Fibroblast of the aortic adventitia (primary cell): ENCODE results near the gene INPP5D. TPM values are rescaled to one million over a fixed set of nuclear protein-coding genes. Genes with fewer than 3 reads are reported as not detected.

Experiments
- DNase-seq: peaks from one replicate; pipeline ENCODE4 v3.0.0-alpha.2; 2010; ENCODE audit warnings: low read depth
- H3K4me3 ChIP-seq: 2 replicates; pipeline ENCODE4 v1.5.1; 2011; ENCODE audit warnings: low read depth, mild to moderate bottlenecking, control low read depth, low read length, moderate library complexity
- total RNA-seq: library from RNA; depleted of rRNA; stranded (reverse); fragments of >200 nt; gene quantifications from 2 replicates; pipeline ENCODE4 v1.2.3, GENCODE V29; 2012; ENCODE audit warnings: low replicate concordance
- TF ChIP-seq, protein P1 (sequence below): IDR thresholded peaks from 2 replicates; pipeline ENCODE4 v1.5.1; 2011; ENCODE audit warnings: mild to moderate bottlenecking, low read length, control low read depth, inconsistent platforms; ENCODE audit not compliant: insufficient read depth

The INPP5D gene
- total RNA-seq, 1 donor, result 0.54 TPM

DNA sequence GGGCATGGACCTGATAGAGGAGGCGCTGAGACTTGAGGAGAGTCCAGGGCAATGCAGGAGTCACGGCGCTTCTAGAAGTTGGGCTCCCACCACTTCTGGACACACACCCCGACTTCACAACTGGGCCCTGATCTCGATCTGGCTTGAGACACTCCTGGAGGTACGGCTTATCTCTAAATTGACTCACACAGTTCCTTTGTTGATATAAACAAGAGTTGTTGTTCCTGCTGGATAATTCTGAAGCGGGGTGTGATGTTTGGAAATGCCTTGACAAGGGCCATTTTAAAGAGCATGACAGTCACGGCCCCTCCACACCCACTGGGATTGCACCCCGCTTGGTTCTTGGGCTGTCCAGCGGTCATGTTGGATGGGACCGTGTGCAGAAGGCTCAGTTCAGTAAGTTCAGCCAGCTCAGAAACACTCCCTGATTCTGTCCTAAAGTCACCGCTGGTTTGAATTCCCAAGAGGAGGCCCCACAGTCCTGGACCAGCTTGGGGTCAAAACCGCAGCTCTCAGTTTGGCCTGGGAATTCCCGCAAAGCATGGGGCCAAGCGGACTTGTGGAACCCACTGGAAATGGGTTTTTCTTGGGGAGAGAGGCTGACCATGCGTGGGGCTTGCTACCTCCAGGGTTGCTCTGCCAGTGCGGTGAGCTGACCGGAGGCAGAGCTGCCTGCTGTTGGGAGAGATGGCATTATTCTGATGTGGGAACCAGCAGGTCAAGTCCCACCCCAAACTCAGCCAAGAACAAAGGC, 37.0 kb upstream of the INPP5D start:
- DNase-seq, result no peak
- no peak overlapping the region for H3K4me3 ChIP-seq
- TF ChIP-seq, protein P1, sequence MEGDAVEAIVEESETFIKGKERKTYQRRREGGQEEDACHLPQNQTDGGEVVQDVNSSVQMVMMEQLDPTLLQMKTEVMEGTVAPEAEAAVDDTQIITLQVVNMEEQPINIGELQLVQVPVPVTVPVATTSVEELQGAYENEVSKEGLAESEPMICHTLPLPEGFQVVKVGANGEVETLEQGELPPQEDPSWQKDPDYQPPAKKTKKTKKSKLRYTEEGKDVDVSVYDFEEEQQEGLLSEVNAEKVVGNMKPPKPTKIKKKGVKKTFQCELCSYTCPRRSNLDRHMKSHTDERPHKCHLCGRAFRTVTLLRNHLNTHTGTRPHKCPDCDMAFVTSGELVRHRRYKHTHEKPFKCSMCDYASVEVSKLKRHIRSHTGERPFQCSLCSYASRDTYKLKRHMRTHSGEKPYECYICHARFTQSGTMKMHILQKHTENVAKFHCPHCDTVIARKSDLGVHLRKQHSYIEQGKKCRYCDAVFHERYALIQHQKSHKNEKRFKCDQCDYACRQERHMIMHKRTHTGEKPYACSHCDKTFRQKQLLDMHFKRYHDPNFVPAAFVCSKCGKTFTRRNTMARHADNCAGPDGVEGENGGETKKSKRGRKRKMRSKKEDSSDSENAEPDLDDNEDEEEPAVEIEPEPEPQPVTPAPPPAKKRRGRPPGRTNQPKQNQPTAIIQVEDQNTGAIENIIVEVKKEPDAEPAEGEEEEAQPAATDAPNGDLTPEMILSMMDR, result no peak

DNA sequence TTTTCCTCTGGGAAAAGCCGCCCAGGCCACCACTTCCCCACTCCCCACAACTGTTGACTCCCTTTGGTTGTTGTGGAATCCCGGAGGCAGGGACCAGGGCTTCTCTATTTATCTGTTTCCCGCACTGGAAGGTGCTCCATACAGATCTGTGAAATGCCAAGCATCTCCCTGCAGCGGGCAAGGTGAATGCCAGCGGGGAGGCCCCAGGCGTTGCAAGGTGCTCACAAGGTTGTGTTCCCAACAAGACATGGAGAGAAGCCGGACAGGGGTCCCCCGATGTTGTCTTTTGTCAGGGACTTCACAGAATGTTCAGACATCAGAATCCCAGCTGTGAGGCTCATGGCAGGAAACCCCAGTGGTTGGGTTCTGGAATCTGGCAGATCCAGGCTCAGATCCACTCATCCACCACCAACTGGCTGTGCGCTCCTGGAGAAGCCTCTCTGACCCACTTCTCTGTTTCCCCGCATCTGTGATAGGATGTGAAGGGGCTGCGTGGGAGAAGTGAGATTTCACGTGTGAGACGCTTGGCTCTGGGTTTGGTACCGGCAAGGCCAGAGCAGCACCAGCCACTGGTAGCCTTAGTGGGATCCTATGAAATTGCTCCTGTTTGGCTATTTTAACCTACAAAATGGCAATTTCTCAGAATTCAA, 36.3 kb upstream of the INPP5D start:
- H3K4me3 ChIP-seq, result no peak overlapping the region
- DNase-seq, result no peak
- TF ChIP-seq, protein P1, result no peak

DNA sequence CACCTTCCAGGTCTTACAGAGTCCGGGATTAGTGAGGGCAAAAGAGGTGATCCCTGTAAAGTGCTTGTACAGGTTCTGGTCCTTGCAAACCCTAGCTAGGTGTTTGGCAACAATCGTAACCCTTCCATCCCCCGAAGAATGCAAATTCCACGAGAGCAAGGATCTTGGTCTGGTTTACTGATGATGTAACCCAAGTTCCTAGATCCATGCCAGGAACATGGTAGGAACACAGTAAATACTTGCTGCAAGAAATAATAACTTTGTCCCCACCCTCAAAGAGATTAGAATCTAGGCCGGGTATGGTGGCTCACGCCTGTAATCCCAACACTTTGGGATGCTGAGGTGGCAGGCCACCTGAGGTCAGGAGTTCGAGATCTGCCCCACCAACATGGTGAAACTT, 34.4 kb upstream of the INPP5D start:
- TF ChIP-seq, protein P1, result no peak
- no peak overlapping the region for H3K4me3 ChIP-seq
- DNase-seq, result peak; percentile 51

DNA sequence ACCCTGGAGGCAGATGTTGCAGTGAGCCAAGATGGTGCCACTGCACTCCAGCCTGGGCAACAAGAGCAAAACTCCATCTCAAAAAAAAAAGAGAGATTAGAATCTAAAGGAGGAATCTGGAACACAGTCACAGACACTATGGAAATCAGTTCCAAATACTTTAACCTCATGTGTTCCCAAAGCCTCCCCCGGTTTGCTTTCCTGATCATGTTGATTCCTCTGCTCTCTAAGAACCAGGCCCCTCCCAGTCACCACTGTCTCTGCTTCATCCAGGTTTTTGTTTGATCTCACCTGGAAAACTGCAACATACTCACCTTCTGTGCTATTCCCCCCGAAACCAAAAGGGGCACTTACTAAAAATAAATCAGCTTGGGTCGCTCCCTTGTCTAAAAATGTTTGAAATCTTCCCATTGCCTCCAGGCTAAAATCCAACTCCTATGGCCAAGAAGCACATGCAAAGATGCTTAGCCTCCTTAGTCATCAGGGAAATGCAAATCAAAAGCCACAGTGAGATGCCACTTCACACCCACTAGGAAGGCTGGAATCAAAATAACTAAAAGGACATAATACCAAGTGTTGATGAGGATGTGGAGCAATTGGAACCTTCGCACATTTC, 33.8 kb upstream of the INPP5D start:
- peak; percentile 84 for DNase-seq
- no peak overlapping the region for H3K4me3 ChIP-seq
- TF ChIP-seq, protein P1, result no peak

DNA sequence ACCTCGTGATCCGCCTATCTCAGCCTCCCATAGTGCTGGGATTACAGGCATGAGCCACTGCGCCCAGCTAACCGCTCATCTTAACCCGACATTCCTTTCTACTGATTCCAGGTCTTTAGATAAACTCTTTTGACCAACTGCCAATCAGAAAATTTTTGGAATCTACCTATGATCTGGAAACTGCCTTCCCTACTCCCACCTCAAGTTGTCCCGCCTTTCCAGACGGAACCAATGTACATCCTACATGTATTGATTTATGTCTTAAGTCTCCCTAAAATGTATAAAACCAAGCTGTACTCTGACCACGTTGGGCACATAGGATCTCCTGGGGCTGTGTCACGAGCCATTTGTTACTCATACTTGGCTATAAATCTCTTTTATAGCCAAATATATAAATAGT, 30.8 kb upstream of the INPP5D start:
- no peak overlapping the region for H3K4me3 ChIP-seq
- TF ChIP-seq, protein P1, result no peak
- no peak for DNase-seq

DNA sequence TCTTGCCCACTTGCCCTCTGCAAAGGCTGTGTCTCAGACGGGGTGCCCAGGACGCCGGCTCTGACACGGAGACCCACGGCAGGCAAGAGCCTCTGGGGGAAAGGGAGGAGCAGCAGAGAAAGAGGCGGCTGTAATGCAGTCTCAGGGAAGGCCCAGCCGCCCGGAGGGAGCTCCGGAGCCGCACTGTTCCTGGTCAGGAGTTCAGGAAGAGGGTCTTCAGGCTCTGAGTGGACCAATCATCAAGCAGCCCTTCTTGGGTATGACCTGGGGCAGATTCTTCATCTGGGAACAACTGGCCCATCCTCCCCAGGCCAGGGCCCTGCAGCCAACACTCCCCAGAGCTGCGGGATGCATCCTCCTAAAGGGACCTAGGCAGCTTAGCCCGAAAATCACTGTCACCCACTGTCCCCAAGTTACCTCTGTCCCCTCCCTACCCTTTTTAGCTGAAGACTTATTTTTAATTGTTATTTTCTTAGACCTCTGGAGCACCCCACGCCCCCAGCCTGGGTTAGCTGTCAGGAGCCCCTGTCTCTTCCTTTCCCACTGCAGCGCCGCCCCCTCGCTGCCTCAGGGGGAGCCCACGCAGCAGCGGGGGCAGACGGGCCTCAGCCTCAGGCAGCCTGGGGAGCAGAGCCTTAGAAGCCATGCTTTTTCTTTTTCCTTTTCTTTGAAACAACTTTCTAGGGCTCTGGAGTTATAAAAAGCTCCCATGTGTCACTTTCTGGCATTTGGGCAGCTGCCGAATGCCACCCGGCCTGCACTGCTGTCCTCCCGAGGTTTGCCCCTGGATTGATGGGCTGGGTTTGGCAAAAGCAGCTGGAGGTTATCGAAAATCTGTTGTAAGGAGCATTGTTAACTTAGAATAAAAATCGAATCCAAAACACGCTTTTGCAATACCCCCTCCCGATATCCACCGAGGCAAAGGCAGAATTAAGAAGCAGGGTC, 28.3 kb upstream of the INPP5D start:
- TF ChIP-seq, protein P1, result no peak
- DNase-seq, result no peak
- H3K4me3 ChIP-seq, result no peak overlapping the region
